ENCODE results near the gene GRIK5. TPM values are rescaled to one million over a fixed set of nuclear protein-coding genes. Genes with fewer than 3 reads are reported as not detected.

The GRIK5 gene, protein sequence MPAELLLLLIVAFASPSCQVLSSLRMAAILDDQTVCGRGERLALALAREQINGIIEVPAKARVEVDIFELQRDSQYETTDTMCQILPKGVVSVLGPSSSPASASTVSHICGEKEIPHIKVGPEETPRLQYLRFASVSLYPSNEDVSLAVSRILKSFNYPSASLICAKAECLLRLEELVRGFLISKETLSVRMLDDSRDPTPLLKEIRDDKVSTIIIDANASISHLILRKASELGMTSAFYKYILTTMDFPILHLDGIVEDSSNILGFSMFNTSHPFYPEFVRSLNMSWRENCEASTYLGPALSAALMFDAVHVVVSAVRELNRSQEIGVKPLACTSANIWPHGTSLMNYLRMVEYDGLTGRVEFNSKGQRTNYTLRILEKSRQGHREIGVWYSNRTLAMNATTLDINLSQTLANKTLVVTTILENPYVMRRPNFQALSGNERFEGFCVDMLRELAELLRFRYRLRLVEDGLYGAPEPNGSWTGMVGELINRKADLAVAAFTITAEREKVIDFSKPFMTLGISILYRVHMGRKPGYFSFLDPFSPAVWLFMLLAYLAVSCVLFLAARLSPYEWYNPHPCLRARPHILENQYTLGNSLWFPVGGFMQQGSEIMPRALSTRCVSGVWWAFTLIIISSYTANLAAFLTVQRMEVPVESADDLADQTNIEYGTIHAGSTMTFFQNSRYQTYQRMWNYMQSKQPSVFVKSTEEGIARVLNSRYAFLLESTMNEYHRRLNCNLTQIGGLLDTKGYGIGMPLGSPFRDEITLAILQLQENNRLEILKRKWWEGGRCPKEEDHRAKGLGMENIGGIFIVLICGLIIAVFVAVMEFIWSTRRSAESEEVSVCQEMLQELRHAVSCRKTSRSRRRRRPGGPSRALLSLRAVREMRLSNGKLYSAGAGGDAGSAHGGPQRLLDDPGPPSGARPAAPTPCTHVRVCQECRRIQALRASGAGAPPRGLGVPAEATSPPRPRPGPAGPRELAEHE
- polyA plus RNA-seq (2012; ENCODE audit: missing spikeins) = not detected

DNA sequence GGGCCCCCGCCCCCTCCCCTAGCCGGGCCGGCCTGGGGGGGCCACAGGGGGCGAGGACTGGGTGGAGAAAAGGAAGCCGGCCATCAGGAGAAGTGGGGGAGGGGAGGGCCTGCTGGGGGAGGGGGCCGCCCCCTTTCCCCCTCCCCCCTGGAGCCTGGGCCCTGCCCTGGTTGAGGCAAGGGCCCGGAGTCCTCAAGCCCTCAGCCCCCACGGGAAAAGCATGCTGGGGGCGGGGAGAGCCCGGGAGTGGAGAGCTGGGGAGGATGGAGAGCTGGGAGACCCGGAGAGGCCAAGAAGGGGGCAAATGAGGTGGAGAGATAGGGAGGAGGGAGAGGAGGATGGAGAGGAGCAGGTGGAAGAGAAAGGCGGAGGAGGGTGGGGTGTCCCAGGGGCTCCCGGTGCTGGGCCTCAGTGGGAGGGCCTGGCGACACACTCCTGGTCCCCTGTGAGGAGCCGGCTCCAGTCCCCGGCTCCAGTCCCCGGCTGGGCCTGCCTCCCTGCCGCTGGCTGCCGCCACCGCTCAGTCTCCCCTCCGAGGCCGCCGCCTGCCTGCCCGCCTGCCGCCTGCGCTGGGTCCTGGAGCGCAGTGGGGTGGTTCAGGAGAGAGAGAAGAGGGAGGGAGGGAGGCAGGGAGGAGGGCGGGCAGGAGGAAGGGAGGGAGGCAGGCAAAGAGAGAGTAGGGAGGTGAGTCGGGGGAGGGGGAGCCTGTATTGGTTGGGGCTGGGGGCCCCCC is at the start of gene GRIK5:
Gene GRIK5 (minus strand): TSS at position 588 of the 733 bp plus-strand sequence. CDS start 4,436 bp downstream, outside the sequence.
- no peak for DNase-seq (ENCODE audit: insufficient read length)
- TF ChIP-seq TAF1 (IDR thresholded peaks at IDR 0.05; ENCODE audit: borderline replicate concordance, low read depth, low read length) = no peak
- no peak for TF ChIP-seq POLR2AphosphoS5 (IDR thresholded peaks at IDR 0.05; ENCODE audit: low read depth, low read length)
- TF ChIP-seq POLR2A (IDR thresholded peaks at IDR 0.05; ENCODE audit: low read depth, low read length) = no peak
- FAIRE-seq = no peak

DNA sequence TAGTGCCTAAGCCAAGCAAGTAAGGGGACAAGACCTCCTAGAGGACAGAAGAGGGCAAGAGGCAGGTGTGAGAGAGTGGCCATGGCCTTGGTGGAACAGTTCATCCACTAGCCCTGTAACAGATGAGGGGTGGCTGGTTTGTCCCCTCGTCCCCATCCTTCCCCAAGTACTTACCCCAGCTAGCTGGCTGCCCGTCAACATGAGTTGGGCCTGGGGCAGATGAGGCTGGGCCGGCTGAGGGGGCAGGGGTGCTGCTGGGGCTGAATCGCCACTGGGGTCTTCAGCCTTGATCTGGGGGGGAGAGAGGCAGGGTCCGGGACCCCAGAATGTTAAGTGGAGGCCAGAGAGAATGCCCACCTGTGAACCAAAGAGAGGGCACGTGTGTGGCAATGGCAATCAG is 47.1 kb upstream of the GRIK5 start:
- FAIRE-seq (no peak), DNase-seq (ENCODE audit: insufficient read length) (no peak)
- TF ChIP-seq TAF1 (IDR thresholded peaks at IDR 0.05; ENCODE audit: borderline replicate concordance, low read depth, low read length) (no peak), POLR2A (IDR thresholded peaks at IDR 0.05; ENCODE audit: low read depth, low read length) (no peak), POLR2AphosphoS5 (IDR thresholded peaks at IDR 0.05; ENCODE audit: low read depth, low read length) (no peak)

DNA sequence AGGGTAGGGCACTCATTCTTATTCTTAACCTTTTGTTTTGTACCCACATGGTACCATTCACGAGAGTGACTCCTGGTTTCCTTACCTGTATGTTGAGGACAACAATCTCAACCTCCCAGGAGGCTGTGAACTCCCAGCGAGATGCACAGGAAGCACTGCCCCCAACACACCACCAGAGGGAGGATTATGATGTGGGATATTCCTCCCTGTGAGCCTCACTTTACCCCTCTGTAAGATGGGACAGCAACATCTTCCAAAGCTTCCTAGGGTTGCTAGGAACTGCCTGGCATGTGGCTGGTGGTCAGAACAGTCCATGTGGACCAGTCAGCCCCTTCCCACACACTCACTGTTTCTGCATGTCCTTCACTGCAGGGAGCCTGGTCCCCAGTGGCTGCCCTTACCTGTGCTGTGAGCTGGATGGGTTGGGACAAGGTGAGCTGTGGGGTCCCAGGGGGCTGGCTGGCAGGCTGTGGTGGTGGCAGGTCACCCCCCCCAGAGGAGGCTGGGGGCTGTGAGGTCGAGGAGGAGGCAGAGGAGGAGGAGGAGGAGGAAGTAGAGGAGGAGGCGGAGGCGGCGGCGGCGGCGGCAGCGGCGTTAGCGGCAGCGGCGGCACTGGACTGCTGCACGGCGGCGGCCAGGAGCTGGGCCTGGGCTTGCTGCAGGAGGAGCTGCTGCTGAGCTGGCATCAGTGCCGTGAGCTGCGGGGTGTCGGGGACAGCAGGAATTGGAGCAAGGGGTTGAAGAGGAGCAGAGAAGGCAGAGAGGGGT is 46.5 kb upstream of the GRIK5 start:
- TF ChIP-seq POLR2AphosphoS5 (IDR thresholded peaks at IDR 0.05; ENCODE audit: low read depth, low read length) (no peak), TAF1 (IDR thresholded peaks at IDR 0.05; ENCODE audit: borderline replicate concordance, low read depth, low read length) (no peak), POLR2A (IDR thresholded peaks at IDR 0.05; ENCODE audit: low read depth, low read length) (no peak)
- no peak for FAIRE-seq
- no peak for DNase-seq (ENCODE audit: insufficient read length)

DNA sequence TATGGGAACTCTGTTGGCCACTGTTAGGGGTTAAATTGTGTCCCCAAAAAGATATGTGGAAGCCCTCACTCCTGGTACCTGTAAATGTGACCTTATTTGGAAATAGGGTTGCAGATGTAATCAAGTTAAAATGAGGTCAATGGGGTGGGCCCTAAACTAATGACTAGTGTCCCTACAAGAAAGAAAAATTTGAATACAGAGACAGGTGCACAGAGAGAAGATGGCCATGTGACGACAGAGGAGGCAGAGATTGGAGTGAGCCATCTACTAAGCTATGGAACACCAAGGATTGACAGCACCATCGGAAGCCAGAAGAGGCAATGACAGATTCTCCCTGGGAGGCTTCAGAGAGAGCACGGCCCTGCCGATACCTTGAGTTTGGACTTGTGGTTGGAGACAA is 45.7 kb upstream of the GRIK5 start:
- peak; percentile 17 for FAIRE-seq
- DNase-seq (ENCODE audit: insufficient read length) = no peak
- TF ChIP-seq POLR2A (IDR thresholded peaks at IDR 0.05; ENCODE audit: low read depth, low read length) (no peak), TAF1 (IDR thresholded peaks at IDR 0.05; ENCODE audit: borderline replicate concordance, low read depth, low read length) (no peak), POLR2AphosphoS5 (IDR thresholded peaks at IDR 0.05; ENCODE audit: low read depth, low read length) (no peak)

DNA sequence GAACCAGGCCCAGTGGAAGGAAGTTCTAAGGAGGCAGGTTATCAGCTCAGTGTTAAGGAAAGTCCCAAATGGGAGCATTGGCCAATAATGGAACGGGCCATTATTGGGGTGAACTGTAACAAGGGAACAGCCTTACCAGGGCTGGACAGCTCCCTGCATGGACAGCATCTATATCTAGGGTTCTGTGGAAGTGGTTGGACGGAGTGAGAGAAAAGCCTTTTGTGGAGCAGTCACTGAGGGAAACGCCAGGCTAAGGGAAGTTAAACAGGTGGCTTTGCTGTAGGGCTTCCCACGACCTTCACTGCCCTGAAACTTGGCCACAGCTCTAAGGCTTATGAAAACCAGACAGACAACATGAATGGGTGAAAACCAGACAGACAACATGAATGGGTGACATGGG is 45.2 kb upstream of the GRIK5 start:
- TF ChIP-seq POLR2AphosphoS5 (IDR thresholded peaks at IDR 0.05; ENCODE audit: low read depth, low read length) = no peak
- TF ChIP-seq TAF1 (IDR thresholded peaks at IDR 0.05; ENCODE audit: borderline replicate concordance, low read depth, low read length) = no peak
- no peak for TF ChIP-seq POLR2A (IDR thresholded peaks at IDR 0.05; ENCODE audit: low read depth, low read length)
- FAIRE-seq (peak; percentile 9), DNase-seq (ENCODE audit: insufficient read length) (no peak)

DNA sequence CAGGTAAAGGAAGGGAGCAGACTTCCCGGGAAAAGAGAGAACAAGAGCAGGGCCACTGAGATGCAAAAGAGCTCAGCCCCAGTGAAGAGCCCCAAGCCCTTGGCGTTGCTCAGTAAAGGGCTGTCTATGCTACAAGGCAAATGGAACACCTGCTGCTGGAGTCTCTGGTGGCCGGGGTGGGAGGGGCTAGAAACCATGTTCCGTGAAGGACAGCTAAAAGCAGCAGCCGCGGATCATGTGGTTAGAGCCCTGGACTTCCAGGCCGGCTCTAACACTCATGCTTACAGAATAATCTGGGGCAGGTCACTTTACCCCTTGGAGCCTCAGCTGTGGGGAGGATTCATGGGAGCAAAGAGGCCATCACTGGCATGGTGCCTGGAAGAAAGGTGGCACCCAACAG is 44.4 kb upstream of the GRIK5 start:
- TF ChIP-seq POLR2AphosphoS5 (IDR thresholded peaks at IDR 0.05; ENCODE audit: low read depth, low read length) (no peak), POLR2A (IDR thresholded peaks at IDR 0.05; ENCODE audit: low read depth, low read length) (no peak), TAF1 (IDR thresholded peaks at IDR 0.05; ENCODE audit: borderline replicate concordance, low read depth, low read length) (no peak)
- FAIRE-seq (peak; percentile 97), DNase-seq (ENCODE audit: insufficient read length) (peak; percentile 50)

DNA sequence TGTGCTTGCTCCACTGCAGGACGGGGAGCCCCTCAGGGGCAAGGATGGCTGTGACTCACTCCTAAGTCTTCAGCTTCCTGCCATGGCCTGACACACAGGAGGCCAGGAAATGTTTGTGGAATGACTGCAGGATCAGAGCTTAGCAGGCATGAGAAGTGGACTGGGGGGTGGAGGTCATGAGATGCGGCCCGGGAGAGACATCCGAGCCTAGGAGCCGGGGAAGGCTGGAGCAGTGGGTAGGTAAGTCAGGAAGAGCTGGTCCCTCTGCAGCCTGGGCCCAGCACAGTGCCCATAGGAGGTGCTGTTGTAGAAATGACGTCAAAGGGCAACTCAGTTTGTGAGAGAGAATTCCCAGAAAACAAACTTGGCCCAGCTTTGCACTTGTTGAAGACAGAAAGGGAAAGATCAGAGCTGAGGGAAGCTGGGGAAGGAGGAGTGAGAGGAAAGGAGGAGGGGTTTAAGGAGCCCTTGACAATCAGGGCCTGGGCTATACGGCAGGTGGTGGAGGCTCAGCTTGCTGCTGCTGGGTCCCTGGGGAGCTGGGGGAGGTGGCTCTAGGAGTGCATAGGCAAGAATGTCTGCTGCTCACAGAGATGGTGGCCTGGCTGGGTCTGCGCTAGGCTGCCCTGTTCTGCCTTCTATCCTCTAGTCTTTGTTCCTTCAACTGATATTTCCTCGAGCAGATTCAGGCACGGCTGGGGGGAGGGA is 43.8 kb upstream of the GRIK5 start:
- FAIRE-seq (no peak), DNase-seq (ENCODE audit: insufficient read length) (no peak)
- TF ChIP-seq POLR2A (IDR thresholded peaks at IDR 0.05; ENCODE audit: low read depth, low read length) (no peak), TAF1 (IDR thresholded peaks at IDR 0.05; ENCODE audit: borderline replicate concordance, low read depth, low read length) (no peak), POLR2AphosphoS5 (IDR thresholded peaks at IDR 0.05; ENCODE audit: low read depth, low read length) (no peak)

DNA sequence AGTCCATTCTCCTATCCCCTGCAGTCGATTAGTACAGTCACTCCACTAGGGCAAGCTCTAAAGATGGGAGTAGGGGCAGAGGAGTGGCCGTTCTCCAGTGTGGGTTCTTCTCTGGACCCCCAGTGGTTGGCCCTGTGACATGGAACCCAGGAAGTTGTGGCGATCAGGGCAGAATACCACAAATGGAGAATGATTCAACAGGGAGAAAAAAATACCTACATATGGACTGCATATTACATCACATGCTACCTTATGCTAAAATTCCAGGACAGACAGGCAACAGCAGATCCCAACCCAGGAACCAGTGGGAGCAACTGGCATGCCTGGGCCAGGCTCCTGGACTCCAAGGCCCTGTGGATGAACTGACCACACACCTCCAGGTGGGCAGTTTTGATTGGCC is 41.8 kb upstream of the GRIK5 start:
- TF ChIP-seq POLR2A (IDR thresholded peaks at IDR 0.05; ENCODE audit: low read depth, low read length) (no peak), POLR2AphosphoS5 (IDR thresholded peaks at IDR 0.05; ENCODE audit: low read depth, low read length) (no peak), TAF1 (IDR thresholded peaks at IDR 0.05; ENCODE audit: borderline replicate concordance, low read depth, low read length) (no peak)
- DNase-seq (ENCODE audit: insufficient read length) = no peak
- no peak for FAIRE-seq

DNA sequence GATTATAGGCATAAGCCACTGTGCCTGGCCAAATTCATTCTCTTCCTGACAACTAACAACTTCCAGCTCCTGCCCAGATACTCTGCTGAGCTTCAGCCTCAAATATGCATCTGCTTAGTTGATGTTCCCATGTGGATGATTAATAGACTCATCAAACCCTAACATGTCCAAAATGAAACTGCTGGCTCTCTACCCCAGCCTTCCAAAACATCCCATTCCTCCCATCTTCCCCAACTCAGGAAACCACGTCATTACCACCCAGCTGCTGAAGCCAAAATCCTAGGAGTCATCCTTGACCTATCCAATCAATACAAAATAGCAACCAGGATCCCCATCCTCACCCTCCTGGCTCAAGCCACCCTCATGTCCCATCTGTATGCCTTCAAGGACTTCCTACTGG is 41.4 kb upstream of the GRIK5 start:
- FAIRE-seq = no peak
- TF ChIP-seq POLR2AphosphoS5 (IDR thresholded peaks at IDR 0.05; ENCODE audit: low read depth, low read length) (no peak), TAF1 (IDR thresholded peaks at IDR 0.05; ENCODE audit: borderline replicate concordance, low read depth, low read length) (no peak), POLR2A (IDR thresholded peaks at IDR 0.05; ENCODE audit: low read depth, low read length) (no peak)
- no peak for DNase-seq (ENCODE audit: insufficient read length)

DNA sequence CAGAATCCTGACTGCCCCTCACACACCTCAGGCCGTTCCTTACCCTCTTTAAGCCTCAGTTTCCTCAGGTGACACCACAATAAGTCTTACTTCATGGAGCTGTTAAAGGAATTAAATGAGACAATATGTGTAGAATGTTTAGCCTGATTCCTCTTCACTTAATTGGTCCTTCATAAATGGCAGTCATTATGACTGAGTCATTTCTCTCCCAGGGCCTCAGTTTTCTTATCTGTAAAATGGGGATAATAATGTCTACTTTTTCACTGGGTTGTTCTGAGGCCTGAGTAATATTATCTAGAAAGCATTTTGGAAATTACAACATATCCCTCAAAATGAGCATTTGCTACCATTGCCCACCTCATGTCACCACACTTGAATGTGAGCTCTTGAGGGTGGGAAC is 40.7 kb upstream of the GRIK5 start:
- TF ChIP-seq TAF1 (IDR thresholded peaks at IDR 0.05; ENCODE audit: borderline replicate concordance, low read depth, low read length) (no peak), POLR2AphosphoS5 (IDR thresholded peaks at IDR 0.05; ENCODE audit: low read depth, low read length) (no peak), POLR2A (IDR thresholded peaks at IDR 0.05; ENCODE audit: low read depth, low read length) (no peak)
- DNase-seq (ENCODE audit: insufficient read length) = no peak
- FAIRE-seq = no peak
